Measurements from ENCODE around the gene SH3RF2.
"Not testable (repeated sequence)": the region's sequence is repeated elsewhere in the genome, so short reads cannot be mapped to it uniquely, and the experiment has no call there.

SH3RF2 gene

GRCh38 chr5:145949474-145949873 lies 13.1 kb downstream of the SH3RF2 start:
- no peak for TF ChIP-seq CTCF (conservative IDR thresholded peaks at IDR 0.05)
- no peak overlapping the region for H3K27ac ChIP-seq

- no peak overlapping the region for H3K27ac ChIP-seq
- no peak for TF ChIP-seq CTCF (conservative IDR thresholded peaks at IDR 0.05)
Observed at GRCh38 chr5:145951071-145951470, 14.7 kb downstream of the SH3RF2 start.

GRCh38 chr5:145953202-145953601 lies 16.8 kb downstream of the SH3RF2 start:
- no peak for TF ChIP-seq CTCF (conservative IDR thresholded peaks at IDR 0.05)
- no peak overlapping the region for H3K27ac ChIP-seq

GRCh38 chr5:145954140-145954539 lies 17.8 kb downstream of the SH3RF2 start:
- not testable (repeated sequence) for H3K27ac ChIP-seq

- TF ChIP-seq CTCF (conservative IDR thresholded peaks at IDR 0.05), result no peak
- no peak overlapping the region for H3K27ac ChIP-seq
Observed at GRCh38 chr5:145957388-145957787, 21.0 kb downstream of the SH3RF2 start.

GRCh38 chr5:145958436-145958835 lies 22.1 kb downstream of the SH3RF2 start:
- no peak overlapping the region for H3K27ac ChIP-seq
- no peak for TF ChIP-seq CTCF (conservative IDR thresholded peaks at IDR 0.05)

GRCh38 chr5:145960166-145960565 lies 23.8 kb downstream of the SH3RF2 start:
- H3K27ac ChIP-seq, result no peak overlapping the region
- no peak for TF ChIP-seq CTCF (conservative IDR thresholded peaks at IDR 0.05)

GRCh38 chr5:145960848-145961600 lies 24.6 kb downstream of the SH3RF2 start:
- no peak overlapping the region for H3K27ac ChIP-seq
- no peak for TF ChIP-seq CTCF (conservative IDR thresholded peaks at IDR 0.05)

Data from VCaP (cell line).